SU-DHL-6 (cell line): ENCODE measurements around the gene ARFGAP3.

Experiments used
- EZH2phosphoT487 ChIP-seq: fragments of 200-600 bp; sonication (generic), shearing (Covaris generic); conservative IDR thresholded peaks from 2 replicates; pipeline ENCODE4 v1.6.1; 2018; ENCODE audit warnings: mild to moderate bottlenecking, antibody characterized with exemption, low read length, moderate library complexity, mixed read lengths
- TF ChIP-seq, protein P1 (sequence below): fragments of 200-600 bp; sonication (generic); IDR thresholded peaks from one replicate; pipeline ENCODE4 v1.5.1; 2017; ENCODE audit warnings: antibody characterized with exemption, mild to moderate bottlenecking, low read length, moderate library complexity; ENCODE audit not compliant: insufficient read depth, poor library complexity, severe bottlenecking

- TF ChIP-seq, protein P1, sequence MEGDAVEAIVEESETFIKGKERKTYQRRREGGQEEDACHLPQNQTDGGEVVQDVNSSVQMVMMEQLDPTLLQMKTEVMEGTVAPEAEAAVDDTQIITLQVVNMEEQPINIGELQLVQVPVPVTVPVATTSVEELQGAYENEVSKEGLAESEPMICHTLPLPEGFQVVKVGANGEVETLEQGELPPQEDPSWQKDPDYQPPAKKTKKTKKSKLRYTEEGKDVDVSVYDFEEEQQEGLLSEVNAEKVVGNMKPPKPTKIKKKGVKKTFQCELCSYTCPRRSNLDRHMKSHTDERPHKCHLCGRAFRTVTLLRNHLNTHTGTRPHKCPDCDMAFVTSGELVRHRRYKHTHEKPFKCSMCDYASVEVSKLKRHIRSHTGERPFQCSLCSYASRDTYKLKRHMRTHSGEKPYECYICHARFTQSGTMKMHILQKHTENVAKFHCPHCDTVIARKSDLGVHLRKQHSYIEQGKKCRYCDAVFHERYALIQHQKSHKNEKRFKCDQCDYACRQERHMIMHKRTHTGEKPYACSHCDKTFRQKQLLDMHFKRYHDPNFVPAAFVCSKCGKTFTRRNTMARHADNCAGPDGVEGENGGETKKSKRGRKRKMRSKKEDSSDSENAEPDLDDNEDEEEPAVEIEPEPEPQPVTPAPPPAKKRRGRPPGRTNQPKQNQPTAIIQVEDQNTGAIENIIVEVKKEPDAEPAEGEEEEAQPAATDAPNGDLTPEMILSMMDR, result no peak
- TF ChIP-seq EZH2phosphoT487, result no peak
Measured at GRCh38 chr22:42821386-42821785, 35.7 kb downstream of the ARFGAP3 start.
